HEK293T (cell line): ENCODE results near the gene STK40.

ENCODE experiments used
- CTCF ChIA-PET: fragments of 350-600 bp; formaldehyde crosslinking; extraction: SDS; loops from one replicate; lab custom pipeline; 2021; ENCODE audit warnings: antibody characterized with exemption, inconsistent platforms; lab: Yijun Ruan, JAX
- POLR2A ChIA-PET: fragments of 350-600 bp; formaldehyde crosslinking; extraction: SDS; loops from one replicate; lab custom pipeline; 2020; ENCODE audit warnings: antibody characterized with exemption, inconsistent platforms; lab: Yijun Ruan, JAX
- DNase-seq: peaks from one replicate; pipeline ENCODE4 v3.0.0; 2012; ENCODE audit warnings: mixed read lengths; ENCODE audit errors: extremely low spot score
- ARNT ChIP-seq: fragments of 450-650 bp; IDR thresholded peaks from 2 replicates; pipeline ENCODE4 v1.6.1; 2017; ENCODE audit warnings: mild to moderate bottlenecking
- BHLHE40 ChIP-seq: fragments of 450-650 bp; IDR thresholded peaks from 2 replicates; pipeline ENCODE4 v1.6.1; 2016; ENCODE audit warnings: mild to moderate bottlenecking, moderate library complexity, borderline replicate concordance
- CTBP1 ChIP-seq: fragments of 450-650 bp; IDR thresholded peaks from 2 replicates; pipeline ENCODE4 v1.6.1; 2016; ENCODE audit warnings: borderline replicate concordance
- ELF4 ChIP-seq: fragments of 450-650 bp; IDR thresholded peaks from 2 replicates; pipeline ENCODE4 v1.6.1; 2017; ENCODE audit warnings: antibody characterized with exemption
- FOXA1 ChIP-seq: fragments of 450-650 bp; IDR thresholded peaks from 2 replicates; pipeline ENCODE4 v1.6.1; 2016; ENCODE audit warnings: mild to moderate bottlenecking
- FOXK2 ChIP-seq: fragments of 450-650 bp; IDR thresholded peaks from 2 replicates; pipeline ENCODE4 v1.6.1; 2016; ENCODE audit warnings: mild to moderate bottlenecking
- FOXM1 ChIP-seq: fragments of 450-650 bp; IDR thresholded peaks from 2 replicates; pipeline ENCODE4 v1.6.1; 2017; ENCODE audit warnings: mild to moderate bottlenecking, borderline replicate concordance
- HDGF ChIP-seq: fragments of 450-650 bp; IDR thresholded peaks from 2 replicates; pipeline ENCODE4 v1.6.1; 2017; ENCODE audit warnings: antibody characterized with exemption, borderline replicate concordance
- L3MBTL2 ChIP-seq: fragments of 450-650 bp; conservative IDR thresholded peaks from 2 replicates; pipeline ENCODE4 v1.6.1; 2016; ENCODE audit warnings: mild to moderate bottlenecking
- LEF1 ChIP-seq: fragments of 450-650 bp; IDR thresholded peaks from 2 replicates; pipeline ENCODE4 v1.6.1; 2017; ENCODE audit warnings: mild to moderate bottlenecking, borderline replicate concordance
- NFRKB ChIP-seq: fragments of 450-650 bp; IDR thresholded peaks from 2 replicates; pipeline ENCODE4 v1.6.1; 2016; ENCODE audit warnings: mild to moderate bottlenecking, moderate library complexity
- SP1 ChIP-seq: fragments of 450-650 bp; IDR thresholded peaks from 2 replicates; pipeline ENCODE4 v1.6.1; 2017
- SUZ12 ChIP-seq: fragments of 450-650 bp; IDR thresholded peaks from 2 replicates; pipeline ENCODE4 v1.6.1; 2016; ENCODE audit warnings: mild to moderate bottlenecking
- TARDBP ChIP-seq: fragments of 450-650 bp; IDR thresholded peaks from 2 replicates; pipeline ENCODE4 v1.6.1; 2016
- ZNF384 ChIP-seq: fragments of 450-650 bp; IDR thresholded peaks from 2 replicates; pipeline ENCODE4 v1.6.1; 2016
- TF ChIP-seq, protein P1 (sequence below): fragments of 450-650 bp; IDR thresholded peaks from 2 replicates; pipeline ENCODE4 v1.6.1; 2016

The STK40 gene

DNA sequence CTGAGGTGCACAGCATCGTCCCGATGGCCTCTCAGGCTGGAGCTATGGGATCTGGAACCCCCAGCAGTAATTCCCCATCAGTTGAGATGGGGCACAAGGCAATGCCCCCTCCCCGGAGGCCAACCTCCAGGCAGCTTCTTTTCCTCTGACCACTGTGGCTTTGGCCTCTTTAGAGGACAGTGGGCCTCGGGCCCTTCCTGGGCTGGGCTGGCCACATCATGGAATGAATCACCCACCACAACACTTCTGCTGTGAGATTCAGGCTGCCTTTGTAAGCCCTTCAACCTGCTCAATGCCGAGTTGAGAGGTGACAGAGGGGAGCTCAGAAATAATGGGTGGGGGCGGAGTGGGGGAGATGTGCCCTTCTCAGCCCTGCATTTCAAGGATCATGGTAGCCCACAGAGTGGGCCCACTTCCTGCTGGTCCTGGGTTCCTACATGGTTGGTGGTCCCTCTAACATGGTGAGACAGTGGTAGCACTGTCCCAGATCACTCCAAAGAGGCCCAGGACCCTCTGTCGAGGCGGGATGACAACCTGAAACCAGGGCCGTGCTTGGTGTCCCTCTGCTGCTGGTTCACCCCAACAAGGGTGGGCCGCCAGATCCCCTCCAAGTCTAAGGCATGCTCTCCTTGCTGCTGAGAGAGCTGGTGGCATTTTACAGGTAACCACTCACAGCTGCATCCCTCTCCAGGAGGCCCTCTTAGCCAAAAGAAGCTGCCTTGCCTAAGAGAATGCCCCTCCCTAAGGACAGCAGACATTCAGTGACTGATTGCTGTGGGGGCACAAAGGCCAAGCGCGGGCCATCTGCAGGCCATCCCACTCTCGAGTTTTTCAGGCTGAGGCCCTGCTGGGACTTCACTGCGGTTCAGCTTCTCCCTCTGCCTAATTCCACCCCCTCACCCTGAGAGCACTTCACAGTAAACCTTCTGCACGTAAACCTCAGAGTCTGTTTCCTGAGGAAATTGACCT, 32.5 kb downstream of the STK40 start:
- DNase-seq: no peak
- CTCF ChIA-PET: no interaction called here
- POLR2A ChIA-PET: interaction anchor here (0.9 kb wide), 1 partner anchor 59 kb away, joined by 3 read pairs; no protein-coding TSS in a partner anchor
- TF ChIP-seq FOXA1 (no peak), SUZ12 (no peak), HDGF (no peak), ZNF384 (no peak), ARNT (no peak), FOXK2 (no peak)

DNA sequence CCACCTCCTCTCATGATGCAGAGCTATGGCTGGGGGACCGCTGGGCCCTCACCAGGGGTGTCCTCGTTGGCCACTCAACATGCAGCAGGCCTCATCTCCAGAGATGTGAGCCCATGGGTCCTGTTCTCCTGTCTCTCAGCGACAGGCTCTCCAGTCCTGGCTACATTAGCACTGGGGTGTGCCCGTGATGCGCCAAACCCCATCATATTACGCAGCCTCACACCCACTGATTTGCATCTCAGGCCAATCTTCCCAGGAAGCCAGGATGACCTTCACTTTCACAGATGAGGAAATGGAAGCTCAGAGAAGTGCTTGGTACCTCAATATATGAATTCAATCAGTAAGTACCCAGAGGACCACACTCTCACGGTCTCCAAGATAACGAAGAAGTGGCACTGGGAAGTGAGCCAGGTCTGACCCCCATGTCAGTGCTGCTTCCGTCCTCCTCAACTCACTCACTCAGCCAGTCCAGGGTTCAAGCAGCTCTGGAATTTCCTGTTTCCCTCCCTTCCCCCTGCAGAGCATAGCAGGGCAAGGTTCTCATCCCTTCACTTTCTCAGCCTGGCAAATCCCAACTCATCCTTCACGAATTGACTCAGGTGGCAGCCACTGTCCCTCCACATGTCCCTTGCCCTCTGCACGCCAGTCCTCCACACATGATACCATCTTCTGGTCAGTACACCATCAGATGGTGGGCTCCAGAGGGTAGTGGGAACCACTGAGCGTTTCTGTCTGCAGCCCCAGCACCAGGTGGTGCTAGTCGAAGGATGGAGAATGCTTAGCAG, 33.4 kb downstream of the STK40 start:
- POLR2A ChIA-PET: interaction anchor here (0.9 kb wide), 1 partner anchor 60 kb away, joined by 3 read pairs; no protein-coding TSS in a partner anchor
- TF ChIP-seq HDGF: no peak
- TF ChIP-seq ARNT: no peak
- no peak for TF ChIP-seq CTBP1
- no peak for TF ChIP-seq SP1

DNA sequence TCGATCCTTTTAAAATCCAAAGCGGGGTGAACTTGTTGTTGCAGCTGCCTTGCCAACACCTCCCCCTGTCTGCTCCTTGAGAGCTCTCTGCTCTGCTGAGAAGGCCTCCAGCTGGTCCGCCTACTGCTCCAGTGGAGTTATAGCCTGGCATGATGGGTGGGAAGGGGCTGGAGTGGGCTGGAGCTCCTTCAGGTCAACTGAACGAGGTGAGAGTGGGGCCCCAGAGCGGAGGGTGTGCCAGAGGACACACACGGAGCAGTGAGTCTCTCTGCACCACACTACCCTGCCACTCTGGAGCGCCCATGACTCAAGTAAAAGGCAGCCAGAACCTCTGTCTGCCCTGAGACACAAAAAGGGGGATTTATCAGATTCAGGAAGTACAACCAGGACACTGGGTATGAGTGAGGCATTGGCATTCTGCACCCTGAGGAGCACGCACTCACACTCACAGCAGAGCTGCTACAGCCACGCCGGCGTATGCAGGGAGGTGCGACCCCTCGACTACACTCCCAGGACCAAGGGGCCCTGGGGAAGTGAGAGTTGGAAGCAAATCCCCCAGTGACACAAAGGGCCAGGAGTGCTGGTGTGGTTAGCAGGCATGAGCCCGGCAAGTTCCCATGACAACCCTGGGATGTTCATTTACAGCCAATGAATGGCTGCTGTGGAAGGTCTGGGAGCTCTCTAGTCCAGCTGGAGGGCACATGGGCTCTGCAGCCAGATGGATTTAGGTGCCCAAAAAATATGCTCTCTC, 34.3 kb downstream of the STK40 start:
- TF ChIP-seq BHLHE40 (no peak), L3MBTL2 (no peak), TARDBP (no peak), LEF1 (no peak), ARNT (no peak), FOXA1 (no peak), ELF4 (no peak), ZNF384 (no peak), NFRKB (no peak), SUZ12 (no peak), FOXM1 (no peak), FOXK2 (no peak), HDGF (no peak), CTBP1 (no peak)
- TF ChIP-seq, protein P1, sequence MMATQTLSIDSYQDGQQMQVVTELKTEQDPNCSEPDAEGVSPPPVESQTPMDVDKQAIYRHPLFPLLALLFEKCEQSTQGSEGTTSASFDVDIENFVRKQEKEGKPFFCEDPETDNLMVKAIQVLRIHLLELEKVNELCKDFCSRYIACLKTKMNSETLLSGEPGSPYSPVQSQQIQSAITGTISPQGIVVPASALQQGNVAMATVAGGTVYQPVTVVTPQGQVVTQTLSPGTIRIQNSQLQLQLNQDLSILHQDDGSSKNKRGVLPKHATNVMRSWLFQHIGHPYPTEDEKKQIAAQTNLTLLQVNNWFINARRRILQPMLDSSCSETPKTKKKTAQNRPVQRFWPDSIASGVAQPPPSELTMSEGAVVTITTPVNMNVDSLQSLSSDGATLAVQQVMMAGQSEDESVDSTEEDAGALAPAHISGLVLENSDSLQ: no peak
- DNase-seq: no peak
- ChIA-PET CTCF (interaction anchor here (0.6 to 1.2 kb wide), 3 partner anchors 9 to 68 kb away, joined by 3 read pairs; no protein-coding TSS in a partner anchor), POLR2A (no interaction called here)

More for the DNA sequence above, 33.4 kb downstream of the STK40 start:
- CTCF ChIA-PET: interaction anchor here (0.6 to 1.2 kb wide), 2 partner anchors 17 to 67 kb away, joined by 3 read pairs; no protein-coding TSS in a partner anchor
- no peak for DNase-seq

DNA sequence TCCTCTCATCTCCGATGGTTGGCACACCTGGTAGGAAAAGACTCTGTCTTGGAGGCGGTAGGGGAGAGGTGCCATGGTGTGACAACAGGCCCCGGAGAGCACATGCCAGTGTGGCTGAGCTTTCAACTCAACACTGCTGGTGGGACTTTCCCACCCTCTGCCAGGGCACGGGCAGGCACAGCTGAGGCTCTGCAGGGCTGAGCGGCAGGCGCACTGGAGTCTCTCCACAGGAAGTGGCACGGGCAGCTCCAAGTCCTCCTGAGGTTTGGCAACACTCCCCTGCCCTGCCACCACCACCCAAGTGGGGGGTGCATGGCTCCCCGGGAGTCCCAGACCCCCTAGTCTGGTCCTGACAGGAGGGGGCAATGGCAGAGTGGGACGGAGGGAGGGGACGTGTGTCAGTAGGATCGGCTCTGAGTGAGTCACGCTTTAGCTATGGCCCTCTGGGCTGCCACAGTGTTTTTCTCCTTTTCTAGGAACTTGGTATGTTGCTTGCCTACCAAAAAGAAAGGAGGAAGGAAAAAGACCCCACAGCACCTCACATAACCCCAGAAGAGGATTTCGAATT, 35.0 kb downstream of the STK40 start:
- no peak for TF ChIP-seq ZNF384
- TF ChIP-seq NFRKB: no peak
- TF ChIP-seq HDGF: no peak
- TF ChIP-seq TARDBP: no peak
- no peak for TF ChIP-seq SP1
- TF ChIP-seq SUZ12: no peak
- TF ChIP-seq, protein P1: no peak
- no peak for TF ChIP-seq LEF1
- no peak for TF ChIP-seq ARNT
- TF ChIP-seq CTBP1: no peak
- TF ChIP-seq ELF4: no peak
- TF ChIP-seq FOXM1: no peak
- TF ChIP-seq FOXK2: no peak
- no peak for DNase-seq
- CTCF ChIA-PET: interaction anchor here (0.9 kb wide), 1 partner anchor 10 kb away, joined by 3 read pairs; no protein-coding TSS in a partner anchor
- POLR2A ChIA-PET: no interaction called here

DNA sequence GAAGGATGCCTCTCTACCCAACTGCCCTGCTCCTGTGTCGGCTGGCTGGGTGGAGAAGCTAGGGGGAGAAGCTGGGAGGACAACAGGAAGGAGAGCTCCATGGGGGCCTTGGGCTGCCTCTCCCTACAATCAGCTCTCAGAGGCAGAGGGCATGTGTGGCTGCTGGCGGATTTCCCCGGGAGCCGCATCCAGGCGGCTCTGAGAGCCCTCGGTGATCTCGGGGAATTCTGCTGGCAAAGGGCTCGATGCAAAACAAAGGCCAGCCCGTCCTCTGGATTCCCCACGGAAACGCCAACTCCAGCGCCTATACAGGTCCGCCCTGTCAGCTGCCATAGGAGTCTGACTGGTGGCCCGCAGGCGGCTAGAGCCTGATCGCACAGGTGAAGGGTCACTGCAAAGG, 35.9 kb downstream of the STK40 start:
- TF ChIP-seq NFRKB (no peak), SUZ12 (no peak), ZNF384 (no peak), L3MBTL2 (no peak), FOXM1 (no peak), SP1 (no peak), BHLHE40 (no peak), ELF4 (no peak), TARDBP (no peak), FOXA1 (no peak), HDGF (no peak)
- no peak for DNase-seq
- CTCF ChIA-PET: no interaction called here
- POLR2A ChIA-PET: interaction anchor here (0.9 kb wide), 1 partner anchor 38 kb away, joined by 3 read pairs; no protein-coding TSS in a partner anchor
